ENCODE measurements around the gene JAK1. TPM values are rescaled to one million over a fixed set of nuclear protein-coding genes. Genes with fewer than 3 reads are reported as not detected.

JAK1 gene
- total RNA-seq, 1 experiment from 2014 or later, result 44.1 TPM

- peak; percentile 83 for ATAC-seq
- H3K9me3 ChIP-seq (ENCODE audit: low read length), result no peaks in the 10 kb centered on the region
- intact Hi-C loops (cut with micrococcal nuclease), result no loop called here
- no peaks in the 10 kb centered on the region for H4K20me1 ChIP-seq (ENCODE audit: low read length)
- H3K79me2 ChIP-seq (ENCODE audit: low read length), result no peaks in the 10 kb centered on the region
- H3K4me3 ChIP-seq (ENCODE audit: low read length), result no peak overlapping the region; the same call in 1 of the 2 replicates
- no peaks in the 10 kb centered on the region for H3K36me3 ChIP-seq (ENCODE audit: low read depth, low read length)
- no peaks in the 10 kb centered on the region for H3K9me2 ChIP-seq (replicated peaks; ENCODE audit: low read length)
- no TSS peak for BruUV-seq (replicated peaks)
- H3K4me2 ChIP-seq (ENCODE audit: low read length), result peak overlapping the region; percentile 66
- ChIA-PET POLR2A (ENCODE audit: unreplicated experiment) (no interaction called here), CTCF (interaction anchor here (0.6 kb wide), 1 partner anchor 37 kb away, joined by 6 read pairs; no protein-coding TSS in a partner anchor)
- no peak overlapping the region for H2AFZ ChIP-seq (ENCODE audit: low read length)
- TF ChIP-seq CTCF (conservative IDR thresholded peaks at IDR 0.05; ENCODE audit: low read depth, low read length) (no peak), EZH2phosphoT487 (IDR thresholded peaks at IDR 0.05; ENCODE audit: borderline replicate concordance, low read length) (no peak), EZH2 (IDR thresholded peaks at IDR 0.05; ENCODE audit: low read length, unreplicated experiment) (no peak)
- peaks cover 4% of the 10 kb centered on the region for H3F3A ChIP-seq (ENCODE audit: low read length, unreplicated experiment)
- H3K9ac ChIP-seq (ENCODE audit: low read length), result peak overlapping the region; percentile 63
- DNase-seq, result peak; percentile 96
- no peaks in the 10 kb centered on the region for H3K27me3 ChIP-seq (ENCODE audit: low read length)
- peaks cover 25% of the 10 kb centered on the region for H3K4me1 ChIP-seq (ENCODE audit: insufficient read depth, low read length)
- peak overlapping the region; percentile 96 for H3K27ac ChIP-seq (ENCODE audit: low read length)
Measured at GRCh38 chr1:64983110-64983509, 16.8 kb upstream of the JAK1 start.

- Histone ChIP-seq H3F3A (ENCODE audit: low read length, unreplicated experiment) (peaks cover 4% of the 10 kb centered on the region), H3K9ac (ENCODE audit: low read length) (peak overlapping the region; percentile 63), H3K79me2 (ENCODE audit: low read length) (no peaks in the 10 kb centered on the region), H2AFZ (ENCODE audit: low read length) (no peak overlapping the region), H3K4me1 (ENCODE audit: insufficient read depth, low read length) (peaks cover 25% of the 10 kb centered on the region), H3K36me3 (ENCODE audit: low read depth, low read length) (no peaks in the 10 kb centered on the region), H4K20me1 (ENCODE audit: low read length) (no peaks in the 10 kb centered on the region), H3K4me2 (ENCODE audit: low read length) (peak overlapping the region; percentile 66), H3K4me3 (ENCODE audit: low read length) (peak overlapping the region; percentile 20; the same call in 1 of the 2 replicates), H3K27ac (ENCODE audit: low read length) (peak overlapping the region; percentile 96), H3K9me2 (replicated peaks; ENCODE audit: low read length) (no peaks in the 10 kb centered on the region), H3K27me3 (ENCODE audit: low read length) (no peaks in the 10 kb centered on the region), H3K9me3 (ENCODE audit: low read length) (no peaks in the 10 kb centered on the region)
- intact Hi-C loops (cut with micrococcal nuclease), result loop anchor here (1.0 kb wide), 1 partner anchor 34 kb away; no protein-coding TSS in a partner anchor
- TSS peak; percentile 85 for BruUV-seq (replicated peaks)
- TF ChIP-seq EZH2phosphoT487 (IDR thresholded peaks at IDR 0.05; ENCODE audit: borderline replicate concordance, low read length) (no peak), CTCF (conservative IDR thresholded peaks at IDR 0.05; ENCODE audit: low read depth, low read length) (no peak), EZH2 (IDR thresholded peaks at IDR 0.05; ENCODE audit: low read length, unreplicated experiment) (no peak)
- CTCF ChIA-PET, result no interaction called here
- DNase-seq (peak; percentile 66), ATAC-seq (peak; percentile 48)
- POLR2A ChIA-PET (ENCODE audit: unreplicated experiment), result no interaction called here
Measured at GRCh38 chr1:64981601-64982533, 15.5 kb upstream of the JAK1 start.

Data from PC-3 (cell line).